ENCODE data around the gene EPB42. TPM values are rescaled to one million over a fixed set of nuclear protein-coding genes. Genes with fewer than 3 reads are reported as not detected.

Gene EPB42
- total and polyA plus RNA-seq, 8 donors = 1.1 to 5.3 (median 3.5) TPM; not detected in 2

DNA sequence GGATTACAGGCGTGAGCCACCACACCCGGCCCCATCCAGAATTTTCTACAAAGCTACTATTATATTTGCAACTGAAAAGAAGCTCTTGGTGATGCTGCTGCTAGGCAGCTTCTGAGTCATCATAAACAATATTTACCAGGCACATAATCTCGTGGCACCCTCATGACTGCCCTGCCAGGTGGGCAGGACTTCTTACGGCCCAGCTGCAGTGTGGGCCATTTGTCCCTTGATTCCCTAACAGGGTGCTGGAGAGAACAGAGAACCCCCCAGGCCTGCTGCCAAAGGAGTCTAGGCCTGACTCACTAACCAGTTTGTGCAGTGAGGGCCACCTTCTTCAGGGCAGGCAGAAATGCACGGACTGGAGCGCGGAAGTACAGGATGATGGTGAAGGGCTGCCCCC lies 4.9 kb downstream of the EPB42 start:
- Histone ChIP-seq H3K9me3 (no peaks in the 10 kb centered on the region), H3K27ac (no peak overlapping the region), H3K4me3 (no peak overlapping the region), H3K36me3 (no peaks in the 10 kb centered on the region), H3K27me3 (no peaks in the 10 kb centered on the region), H3K4me1 (no peaks in the 10 kb centered on the region)
- no peak for ATAC-seq
- TF ChIP-seq, protein P1, sequence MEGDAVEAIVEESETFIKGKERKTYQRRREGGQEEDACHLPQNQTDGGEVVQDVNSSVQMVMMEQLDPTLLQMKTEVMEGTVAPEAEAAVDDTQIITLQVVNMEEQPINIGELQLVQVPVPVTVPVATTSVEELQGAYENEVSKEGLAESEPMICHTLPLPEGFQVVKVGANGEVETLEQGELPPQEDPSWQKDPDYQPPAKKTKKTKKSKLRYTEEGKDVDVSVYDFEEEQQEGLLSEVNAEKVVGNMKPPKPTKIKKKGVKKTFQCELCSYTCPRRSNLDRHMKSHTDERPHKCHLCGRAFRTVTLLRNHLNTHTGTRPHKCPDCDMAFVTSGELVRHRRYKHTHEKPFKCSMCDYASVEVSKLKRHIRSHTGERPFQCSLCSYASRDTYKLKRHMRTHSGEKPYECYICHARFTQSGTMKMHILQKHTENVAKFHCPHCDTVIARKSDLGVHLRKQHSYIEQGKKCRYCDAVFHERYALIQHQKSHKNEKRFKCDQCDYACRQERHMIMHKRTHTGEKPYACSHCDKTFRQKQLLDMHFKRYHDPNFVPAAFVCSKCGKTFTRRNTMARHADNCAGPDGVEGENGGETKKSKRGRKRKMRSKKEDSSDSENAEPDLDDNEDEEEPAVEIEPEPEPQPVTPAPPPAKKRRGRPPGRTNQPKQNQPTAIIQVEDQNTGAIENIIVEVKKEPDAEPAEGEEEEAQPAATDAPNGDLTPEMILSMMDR (IDR thresholded peaks at IDR 0.05) = no peak
- intact Hi-C loops (cut with DNase I) = no loop called here
- DNase-seq = no peak

DNA sequence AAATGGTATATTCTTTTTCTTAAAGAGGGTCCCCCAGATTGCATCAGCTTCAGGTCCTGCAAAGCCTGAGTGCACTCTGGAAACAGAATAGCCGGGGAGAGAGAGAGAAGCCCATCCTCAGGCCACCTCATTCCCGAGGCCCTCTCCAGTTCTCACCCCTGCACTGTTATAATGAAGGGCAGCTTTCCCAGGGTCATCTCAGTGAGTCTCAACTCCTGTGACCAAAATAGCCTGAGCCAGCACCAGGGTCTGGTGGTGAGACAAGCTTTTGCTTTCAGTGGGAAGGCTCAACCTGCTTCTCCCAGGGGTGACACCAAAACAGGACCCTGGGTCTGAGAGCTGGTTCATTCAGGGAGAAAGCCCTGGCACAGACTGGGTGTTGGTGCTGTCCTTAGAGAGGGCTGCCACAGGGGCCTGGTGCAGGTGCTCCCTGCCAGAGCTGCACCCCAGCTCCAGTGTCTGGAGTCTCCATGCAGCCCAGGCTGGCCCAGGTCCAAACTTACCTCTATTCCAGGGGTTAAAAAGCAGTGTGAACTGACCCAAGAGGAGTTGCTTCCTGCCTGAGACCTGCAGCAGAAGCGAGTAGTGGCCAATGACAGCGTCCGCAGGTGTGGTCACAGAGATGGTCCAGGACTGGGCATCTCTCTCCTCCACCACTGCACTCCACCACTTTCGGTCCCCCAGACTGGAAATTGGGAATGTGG lies 6.1 kb downstream of the EPB42 start:
- ATAC-seq = no peak
- peaks cover 0 to 8% of the 10 kb centered on the region in 2 donors for H3K27me3 ChIP-seq
- intact Hi-C loops (cut with DNase I) = no loop called here
- no peaks in the 10 kb centered on the region for H3K4me1 ChIP-seq
- H3K27ac ChIP-seq = no peak overlapping the region
- no peaks in the 10 kb centered on the region for H3K36me3 ChIP-seq
- no peak overlapping the region for H3K4me3 ChIP-seq
- H3K9me3 ChIP-seq = no peaks in the 10 kb centered on the region
- DNase-seq = no peak
- TF ChIP-seq, protein P1 (IDR thresholded peaks at IDR 0.05) = no peak

- H3K4me3 ChIP-seq = no peak overlapping the region
- intact Hi-C loops (cut with DNase I) = no loop called here
Observed at GRCh38 chr15:43214169-43214568, 6.6 kb downstream of the EPB42 start.

GRCh38 chr15:43213466-43213865 lies 7.4 kb downstream of the EPB42 start:
- Histone ChIP-seq H3K4me1 (no peaks in the 10 kb centered on the region), H3K9me3 (no peaks in the 10 kb centered on the region), H3K36me3 (no peaks in the 10 kb centered on the region), H3K27ac (no peak overlapping the region), H3K4me3 (no peak overlapping the region), H3K27me3 (peaks cover 0 to 21% of the 10 kb centered on the region in 2 donors)
- no peak for ATAC-seq
- DNase-seq = no peak
- TF ChIP-seq, protein P1 (IDR thresholded peaks at IDR 0.05) = no peak
- intact Hi-C loops (cut with DNase I) = no loop called here

More at GRCh38 chr15:43214169-43214568, 6.6 kb downstream of the EPB42 start:
- TF ChIP-seq, protein P1 (IDR thresholded peaks at IDR 0.05) = no peak
- H3K4me1 ChIP-seq = no peaks in the 10 kb centered on the region
- no peaks in the 10 kb centered on the region for H3K36me3 ChIP-seq
- peaks cover 0 to 14% of the 10 kb centered on the region in 2 donors for H3K27me3 ChIP-seq
- H3K27ac ChIP-seq = no peak overlapping the region
- DNase-seq (no peak), ATAC-seq (no peak)
- H3K9me3 ChIP-seq = no peaks in the 10 kb centered on the region

DNA sequence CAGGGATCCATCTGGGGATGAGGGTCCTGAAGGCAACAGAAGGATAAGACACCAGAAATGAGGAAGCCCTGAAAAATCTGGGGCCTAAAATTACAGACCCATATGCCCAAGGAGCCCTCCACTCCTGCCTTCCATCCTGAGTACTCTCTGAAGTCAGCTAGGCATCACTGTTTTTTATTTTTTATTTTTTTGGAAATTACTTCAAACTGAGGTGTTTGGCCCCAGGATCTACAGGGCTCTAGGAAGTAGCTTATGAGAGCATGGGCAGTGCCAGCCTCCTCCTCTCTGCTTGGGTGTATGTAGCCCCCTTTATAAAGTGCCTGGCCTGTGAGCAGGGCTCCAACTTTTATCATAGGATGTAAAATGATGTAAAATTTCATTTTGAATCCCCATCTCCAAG lies 7.9 kb downstream of the EPB42 start:
- H3K36me3 ChIP-seq = no peaks in the 10 kb centered on the region
- DNase-seq (no peak), ATAC-seq (no peak)
- intact Hi-C loops (cut with DNase I) = no loop called here
- H3K9me3 ChIP-seq = no peaks in the 10 kb centered on the region
- no peaks in the 10 kb centered on the region for H3K4me1 ChIP-seq
- H3K27ac ChIP-seq = no peak overlapping the region
- peaks cover 0 to 26% of the 10 kb centered on the region in 2 donors for H3K27me3 ChIP-seq
- H3K4me3 ChIP-seq = no peak overlapping the region
- TF ChIP-seq, protein P1 (IDR thresholded peaks at IDR 0.05) = no peak

All from left lung (tissue), 10 donors.